ENCODE measurements around the gene ARHGAP26.
"Not testable (repeated sequence)": the region's sequence is repeated elsewhere in the genome, so short reads cannot be mapped to it uniquely, and the experiment has no call there.

The ARHGAP26 gene

GRCh38 chr5:143085319-143085917 is 315.2 kb downstream of the ARHGAP26 start:
- no peak overlapping the region for H3K4me3 ChIP-seq (replicated peaks; ENCODE audit: low read depth, low read length)
- no peak for TF ChIP-seq CTCF (IDR thresholded peaks at IDR 0.05; ENCODE audit: low read depth, low read length, missing control alignments)
- no peak for DNase-seq (ENCODE audit: extremely low read depth, low read depth)

GRCh38 chr5:143086546-143086907 is 316.4 kb downstream of the ARHGAP26 start:
- no peak for DNase-seq (ENCODE audit: extremely low read depth, low read depth)
- no peak overlapping the region for H3K4me3 ChIP-seq (replicated peaks; ENCODE audit: low read depth, low read length)
- no peak for TF ChIP-seq CTCF (IDR thresholded peaks at IDR 0.05; ENCODE audit: low read depth, low read length, missing control alignments)

- DNase-seq (ENCODE audit: extremely low read depth, low read depth) = peak; percentile 33
- TF ChIP-seq CTCF (IDR thresholded peaks at IDR 0.05; ENCODE audit: low read depth, low read length, missing control alignments) = no peak
- no peak overlapping the region for H3K4me3 ChIP-seq (replicated peaks; ENCODE audit: low read depth, low read length)
Measured at GRCh38 chr5:143086908-143087637, 316.9 kb downstream of the ARHGAP26 start.

- not testable (repeated sequence) for H3K4me3 ChIP-seq (replicated peaks; ENCODE audit: low read depth, low read length); DNase-seq (ENCODE audit: extremely low read depth, low read depth)
Measured at GRCh38 chr5:143088702-143089101, 318.5 kb downstream of the ARHGAP26 start.

DNA sequence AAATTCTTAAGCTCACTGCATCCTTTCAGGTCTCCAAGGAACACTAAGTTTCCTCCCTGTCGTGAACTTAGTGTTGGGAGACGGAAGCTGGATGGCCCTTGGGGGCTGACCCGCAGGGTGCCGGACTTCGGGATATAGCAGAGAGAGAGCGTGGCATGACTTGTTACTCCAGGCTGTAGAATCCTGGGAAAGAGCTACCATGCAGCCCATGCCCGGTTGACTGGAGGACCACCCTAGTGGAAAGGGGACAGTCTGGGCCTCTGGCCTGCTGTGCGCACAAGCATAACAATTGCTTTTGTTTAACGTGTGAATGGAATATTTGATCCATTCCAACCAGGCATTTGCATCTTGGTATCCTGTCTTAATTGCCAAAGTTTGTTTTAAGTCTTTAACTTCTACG is 319.9 kb downstream of the ARHGAP26 start:
- not testable (repeated sequence) for H3K4me3 ChIP-seq (replicated peaks; ENCODE audit: low read depth, low read length); DNase-seq (ENCODE audit: extremely low read depth, low read depth)

GRCh38 chr5:143092711-143093451 is 322.7 kb downstream of the ARHGAP26 start:
- not testable (repeated sequence) for H3K4me3 ChIP-seq (replicated peaks; ENCODE audit: low read depth, low read length); DNase-seq (ENCODE audit: extremely low read depth, low read depth)

DNA sequence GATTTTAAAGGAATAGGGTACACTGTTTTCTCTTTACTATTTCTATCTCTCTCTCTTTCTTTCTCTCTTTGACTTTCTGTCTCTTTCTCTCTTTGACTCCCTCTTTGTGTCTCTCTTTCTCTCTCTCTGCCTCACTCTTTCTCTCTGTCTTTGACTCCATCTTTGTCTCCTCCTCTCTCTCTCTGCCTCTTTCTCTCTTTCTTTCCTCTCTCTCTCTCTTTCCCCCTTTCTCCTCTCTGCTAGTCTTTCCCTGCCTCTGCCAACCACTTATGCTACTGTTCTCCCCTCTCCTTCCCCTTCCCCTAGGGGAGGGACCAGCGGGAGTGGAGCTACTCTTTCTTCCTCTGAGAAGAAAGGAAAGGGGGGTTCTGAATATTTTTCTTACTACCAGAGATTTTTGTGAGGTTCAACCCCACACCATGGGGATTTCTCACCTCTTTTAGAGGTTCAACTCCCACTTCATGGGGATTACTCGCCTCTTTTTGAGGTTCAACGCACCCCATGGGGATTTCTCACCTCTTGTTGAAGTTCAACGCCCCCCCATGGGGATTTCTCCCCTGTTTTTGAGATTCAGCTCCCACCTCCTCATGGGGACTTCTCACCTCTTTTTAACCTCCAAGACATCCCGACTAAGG is 323.4 kb downstream of the ARHGAP26 start:
- no peak for TF ChIP-seq CTCF (IDR thresholded peaks at IDR 0.05; ENCODE audit: low read depth, low read length, missing control alignments)
- no peak overlapping the region for H3K4me3 ChIP-seq (replicated peaks; ENCODE audit: low read depth, low read length)
- no peak for DNase-seq (ENCODE audit: extremely low read depth, low read depth)

GRCh38 chr5:143094087-143094521 is 323.9 kb downstream of the ARHGAP26 start:
- no peak for TF ChIP-seq CTCF (IDR thresholded peaks at IDR 0.05; ENCODE audit: low read depth, low read length, missing control alignments)
- no peak for DNase-seq (ENCODE audit: extremely low read depth, low read depth)
- H3K4me3 ChIP-seq (replicated peaks; ENCODE audit: low read depth, low read length) = no peak overlapping the region

DNA sequence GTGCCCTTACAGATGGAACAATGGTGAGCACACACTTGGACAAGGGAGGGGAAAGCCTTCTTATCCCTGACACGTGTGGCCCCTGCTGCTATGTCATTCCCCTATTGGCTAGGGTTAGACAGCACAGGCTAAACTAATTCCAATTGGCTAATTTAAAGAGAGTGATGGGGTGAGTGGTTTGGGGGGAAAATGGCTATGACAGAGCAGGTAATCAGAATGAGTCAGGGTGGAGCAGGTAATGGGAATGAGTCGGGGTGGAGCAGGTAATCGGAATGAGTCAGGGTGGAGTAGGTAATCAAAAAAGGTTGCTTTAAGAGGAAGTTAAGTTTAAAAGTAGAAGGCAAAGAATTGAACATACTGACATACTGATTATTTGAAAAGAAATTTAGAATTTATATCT is 324.4 kb downstream of the ARHGAP26 start:
- not testable (repeated sequence) for H3K4me3 ChIP-seq (replicated peaks; ENCODE audit: low read depth, low read length); DNase-seq (ENCODE audit: extremely low read depth, low read depth)

Data from HFF-Myc (cell line).